Lower leg skin (tissue), 4 donors: ENCODE results near the gene SVIL. TPM values are rescaled to one million over a fixed set of nuclear protein-coding genes. Genes with fewer than 3 reads are reported as not detected.
"Not testable (repeated sequence)": the region's sequence is repeated elsewhere in the genome, so short reads cannot be mapped to it uniquely, and the experiment has no call there.

Experiments used
- DNase-seq, 2 donors: peaks; one replicate each; pipeline ENCODE4 v3.0.0-alpha.2; 2019; ENCODE audit warnings: low spot score in 2 of 2
- H3K4me3 ChIP-seq: fragments of 200-600 bp; sonication (generic); 2 replicates; pipeline ENCODE4 v1.5.1; 2017; ENCODE audit warnings: mild to moderate bottlenecking, low read depth; ENCODE audit not compliant: poor library complexity, severe bottlenecking
- POLR2A ChIP-seq, 2 donors: fragments of 450-650 bp; IDR thresholded peaks; one replicate each; pipeline ENCODE4 v1.6.1; 2016 to 2017; ENCODE audit warnings: antibody characterized with exemption in 2 of 2, mild to moderate bottlenecking in 1 of 2, moderate library complexity in 1 of 2
- WGBS, 2 donors: methylation state at CpG; one replicate each; pipeline ENCODE4 v1.1.5; 2018; 5-methylcytosine and 5-hydroxymethylcytosine counted together
- intact Hi-C: fragments of 100-400 bp; cut with DNase I; formaldehyde crosslinking; loops from one replicate; pipeline ENCODE4 v1.15.0; 2023; ENCODE audit warnings: low total_unique reads
- total RNA-seq, 4 donors: library from RNA; depleted of rRNA; stranded (reverse); fragments of >200 nt; gene quantifications; one replicate each; pipeline ENCODE4 v1.1.0, GENCODE V29; 2016
- TF ChIP-seq, protein P1 (sequence below), 3 donors: fragments of 450-650 bp; IDR thresholded peaks; one replicate each; pipeline ENCODE4 v1.5.1; 2016; ENCODE audit warnings: antibody characterized with exemption in 3 of 3, mild to moderate bottlenecking in 3 of 3, moderate library complexity in 2 of 3

Gene SVIL
- total RNA-seq, 4 donors from 2014 or later = 49.0 to 91.0 (median 74.4) TPM

GRCh38 chr10:29554660-29555059 lies 80.1 kb downstream of the SVIL start:
- WGBS, 2 donors = 72 to 76% methylated on average over 9 of the region's 9 CpGs
- no peak overlapping the region for H3K4me3 ChIP-seq
- intact Hi-C loops = no loop called here
- TF ChIP-seq POLR2A (IDR thresholded peaks at IDR 0.05) = no peak
- TF ChIP-seq, protein P1, sequence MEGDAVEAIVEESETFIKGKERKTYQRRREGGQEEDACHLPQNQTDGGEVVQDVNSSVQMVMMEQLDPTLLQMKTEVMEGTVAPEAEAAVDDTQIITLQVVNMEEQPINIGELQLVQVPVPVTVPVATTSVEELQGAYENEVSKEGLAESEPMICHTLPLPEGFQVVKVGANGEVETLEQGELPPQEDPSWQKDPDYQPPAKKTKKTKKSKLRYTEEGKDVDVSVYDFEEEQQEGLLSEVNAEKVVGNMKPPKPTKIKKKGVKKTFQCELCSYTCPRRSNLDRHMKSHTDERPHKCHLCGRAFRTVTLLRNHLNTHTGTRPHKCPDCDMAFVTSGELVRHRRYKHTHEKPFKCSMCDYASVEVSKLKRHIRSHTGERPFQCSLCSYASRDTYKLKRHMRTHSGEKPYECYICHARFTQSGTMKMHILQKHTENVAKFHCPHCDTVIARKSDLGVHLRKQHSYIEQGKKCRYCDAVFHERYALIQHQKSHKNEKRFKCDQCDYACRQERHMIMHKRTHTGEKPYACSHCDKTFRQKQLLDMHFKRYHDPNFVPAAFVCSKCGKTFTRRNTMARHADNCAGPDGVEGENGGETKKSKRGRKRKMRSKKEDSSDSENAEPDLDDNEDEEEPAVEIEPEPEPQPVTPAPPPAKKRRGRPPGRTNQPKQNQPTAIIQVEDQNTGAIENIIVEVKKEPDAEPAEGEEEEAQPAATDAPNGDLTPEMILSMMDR (IDR thresholded peaks at IDR 0.05) = no peak
- DNase-seq = peak in 1 of 2 donors; percentile 81

DNA sequence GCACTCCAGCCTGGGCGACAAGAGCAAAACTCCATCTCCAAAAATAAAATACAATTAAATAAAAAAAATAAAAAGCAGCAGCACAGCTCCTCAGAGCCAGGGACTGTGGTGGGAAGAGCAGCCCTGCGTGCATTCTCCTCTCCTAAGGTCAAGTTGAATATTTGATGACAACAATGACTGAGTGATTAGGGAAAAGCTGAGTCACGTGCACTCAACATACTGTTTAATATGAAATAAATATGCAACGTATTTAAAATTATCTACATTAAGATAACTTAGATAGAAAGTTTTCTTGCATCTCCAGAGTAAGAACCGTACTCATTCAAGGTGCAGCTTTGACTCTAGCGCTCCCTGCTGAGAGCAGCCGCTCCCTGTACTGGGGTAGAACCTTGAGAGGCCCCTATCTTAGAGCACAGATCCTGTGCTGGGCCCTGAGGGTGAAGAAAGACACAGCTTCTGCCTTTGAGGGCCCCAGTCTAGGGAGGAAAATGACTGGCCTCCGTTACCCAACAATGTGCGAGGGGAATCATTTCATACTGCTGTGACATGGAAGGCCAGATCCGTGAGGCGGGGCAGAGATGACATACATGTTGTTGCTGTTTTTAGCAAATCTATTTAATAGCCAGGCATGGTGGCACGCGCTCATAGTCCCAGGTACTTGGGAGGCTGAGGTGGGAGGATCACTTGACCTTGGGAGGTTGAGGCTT lies 81.1 kb downstream of the SVIL start:
- H3K4me3 ChIP-seq = no peak overlapping the region
- peak in 1 of 2 donors; percentile 53 for DNase-seq
- 85 to 90% methylated on average over 13 of the region's 13 CpGs for WGBS, 2 donors
- TF ChIP-seq POLR2A (IDR thresholded peaks at IDR 0.05) = no peak
- TF ChIP-seq, protein P1 (IDR thresholded peaks at IDR 0.05) = no peak
- intact Hi-C loops = no loop called here

- intact Hi-C loops, H3K4me3 ChIP-seq: not testable (repeated sequence)
- DNase-seq = peak in 1 of 2 donors; percentile 64
- 90 to 97% methylated on average over 9 of the region's 9 CpGs for WGBS, 2 donors
Observed at GRCh38 chr10:29553116-29553515, 81.7 kb downstream of the SVIL start.

GRCh38 chr10:29549493-29549892 lies 85.3 kb downstream of the SVIL start:
- DNase-seq, intact Hi-C loops, H3K4me3 ChIP-seq: not testable (repeated sequence)
- 93 to 100% methylated on average over 3 of the region's 3 CpGs for WGBS, 2 donors

DNA sequence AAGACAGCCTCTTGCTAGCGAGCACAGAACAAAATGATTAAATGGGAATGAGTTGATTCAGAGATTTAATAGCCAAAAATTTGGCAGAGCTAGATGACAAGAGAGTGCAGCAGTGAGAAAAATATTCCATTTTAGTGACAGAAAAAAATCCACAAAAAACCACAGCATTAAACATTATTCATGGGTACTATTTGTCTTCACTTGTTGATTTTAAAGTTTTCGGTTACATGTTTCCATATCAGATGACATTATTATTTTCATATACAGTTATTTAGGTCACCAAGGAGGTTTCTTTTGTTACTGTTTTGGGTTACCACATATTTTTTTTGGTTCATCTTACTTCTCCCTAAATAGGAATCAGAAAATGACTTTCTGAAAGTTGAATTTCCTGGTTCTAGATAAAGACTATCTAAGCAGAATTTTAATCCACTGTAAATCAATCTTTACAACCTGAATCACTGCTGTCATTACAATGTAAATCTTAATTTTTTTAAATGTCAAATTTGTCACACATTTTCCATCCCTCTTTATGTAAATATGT lies 87.9 kb downstream of the SVIL start:
- H3K4me3 ChIP-seq = no peak overlapping the region
- WGBS, 2 donors = 63 to 69% methylated on average over 2 of the region's 2 CpGs
- no peak for DNase-seq
- TF ChIP-seq, protein P1 (IDR thresholded peaks at IDR 0.05) = no peak
- no peak for TF ChIP-seq POLR2A (IDR thresholded peaks at IDR 0.05)
- intact Hi-C loops = no loop called here

DNA sequence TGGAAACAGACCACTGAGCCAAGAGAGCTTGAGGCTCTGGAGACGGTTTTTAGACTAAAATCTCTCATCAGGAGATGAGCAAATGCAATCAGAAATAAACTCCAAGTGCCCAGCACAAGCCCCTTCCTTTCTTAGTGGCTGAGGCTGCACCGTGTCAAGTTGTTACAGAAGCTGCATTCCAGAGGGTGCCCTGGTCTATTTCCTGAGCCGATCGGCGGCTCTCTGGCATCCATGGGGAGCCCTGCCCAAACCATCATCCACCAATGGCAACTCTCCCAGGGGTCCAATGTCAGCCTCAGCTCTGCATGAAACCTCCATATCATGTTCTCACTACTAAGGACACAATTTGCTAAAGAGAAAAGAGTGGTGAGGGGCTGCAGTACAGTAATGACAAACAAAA lies 89.6 kb downstream of the SVIL start:
- intact Hi-C loops = no loop called here
- TF ChIP-seq, protein P1 (IDR thresholded peaks at IDR 0.05) = no peak
- TF ChIP-seq POLR2A (IDR thresholded peaks at IDR 0.05) = no peak
- 72 to 78% methylated on average over 5 of the region's 5 CpGs for WGBS, 2 donors
- peak in 1 of 2 donors; percentile 40 for DNase-seq
- no peak overlapping the region for H3K4me3 ChIP-seq

GRCh38 chr10:29543715-29544114 lies 91.1 kb downstream of the SVIL start:
- TF ChIP-seq, protein P1 (IDR thresholded peaks at IDR 0.05) = no peak
- TF ChIP-seq POLR2A (IDR thresholded peaks at IDR 0.05) = no peak
- intact Hi-C loops = no loop called here
- H3K4me3 ChIP-seq = no peak overlapping the region
- no peak for DNase-seq
